ENCODE measurements around the gene S100A16. TPM values are rescaled to one million over a fixed set of nuclear protein-coding genes. Genes with fewer than 3 reads are reported as not detected.
A peak's percentile ranks its signal among the peaks of the same experiment; 100 is the strongest.
"Not testable (repeated sequence)": the region's sequence is repeated elsewhere in the genome, so short reads cannot be mapped to it uniquely, and the experiment has no call there.

Gene S100A16
- total and polyA plus RNA-seq, 8 donors, result 8.9 to 361 (median 120) TPM

- peak; percentile 33 to 49 for DNase-seq
- Histone ChIP-seq H3K27me3 (no peaks in the 10 kb centered on the region), H3K9me3 (no peaks in the 10 kb centered on the region), H3K27ac (no peak overlapping the region), H3K4me3 (no peak overlapping the region), H3K4me1 (peaks cover 1 to 23% (median 9%) of the 10 kb centered on the region in 4 donors), H3K36me3 (no peaks in the 10 kb centered on the region)
- TF ChIP-seq POLR2A (IDR thresholded peaks at IDR 0.05) (no peak), CTCF (IDR thresholded peaks at IDR 0.05) (no peak), POLR2AphosphoS5 (IDR thresholded peaks at IDR 0.05) (no peak), EP300 (IDR thresholded peaks at IDR 0.05) (no peak)
- intact Hi-C loops (cut with DNase I; ENCODE audit: low total_unique reads), result no loop called here
- WGBS, 5 donors, result 21 to 40% (median 33%) methylated on average over 9 of the region's 9 CpGs
These were observed 35.3 kb downstream of the S100A16 start for GRCh38 chr1:153577624-153578051.

DNA sequence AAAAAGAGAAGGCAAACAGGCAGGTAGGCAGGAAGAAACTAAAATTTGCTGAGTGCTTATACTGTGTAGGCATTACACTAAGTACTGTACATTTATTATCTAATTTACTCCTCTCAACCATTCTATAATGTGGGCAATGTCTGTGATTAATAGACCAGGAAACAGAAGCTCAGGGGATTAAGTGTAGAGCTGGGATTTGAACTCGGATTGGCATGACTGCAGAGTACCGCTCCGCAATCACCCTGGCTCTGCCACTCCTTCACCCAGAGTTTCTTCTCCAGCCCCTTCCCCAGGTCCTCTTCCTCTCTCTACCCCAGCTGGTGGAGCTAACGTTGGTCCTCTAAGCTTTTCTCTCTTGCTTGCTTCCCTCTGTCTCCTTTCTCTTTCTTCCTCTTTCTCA lies 35.8 kb downstream of the S100A16 start:
- no peaks in the 10 kb centered on the region for H3K9me3 ChIP-seq
- intact Hi-C loops (cut with DNase I; ENCODE audit: low total_unique reads), result no loop called here
- TF ChIP-seq CTCF (IDR thresholded peaks at IDR 0.05) (no peak), EP300 (IDR thresholded peaks at IDR 0.05) (no peak), POLR2A (IDR thresholded peaks at IDR 0.05) (no peak), POLR2AphosphoS5 (IDR thresholded peaks at IDR 0.05) (no peak)
- 51 to 69% (median 60%) methylated on average over 4 of the region's 4 CpGs for WGBS, 5 donors
- peaks cover 6 to 28% (median 12%) of the 10 kb centered on the region in 4 donors for H3K4me1 ChIP-seq
- no peaks in the 10 kb centered on the region for H3K36me3 ChIP-seq
- no peak for DNase-seq
- H3K4me3 ChIP-seq, result no peak overlapping the region
- no peak overlapping the region for H3K27ac ChIP-seq
- no peaks in the 10 kb centered on the region for H3K27me3 ChIP-seq

GRCh38 chr1:153575497-153575896 lies 37.4 kb downstream of the S100A16 start:
- H3K36me3 ChIP-seq; H3K9me3 ChIP-seq; intact Hi-C loops (cut with DNase I; ENCODE audit: low total_unique reads); DNase-seq; H3K27ac ChIP-seq; H3K4me3 ChIP-seq; H3K27me3 ChIP-seq: not testable (repeated sequence)
- WGBS, 5 donors, result 76 to 94% (median 89%) methylated on average over 10 of the region's 10 CpGs
- H3K4me1 ChIP-seq, result peaks cover 8 to 35% (median 12%) of the 10 kb centered on the region in 4 donors

GRCh38 chr1:153575081-153575491 lies 37.9 kb downstream of the S100A16 start:
- H3K27me3 ChIP-seq; intact Hi-C loops (cut with DNase I; ENCODE audit: low total_unique reads); H3K9me3 ChIP-seq; H3K4me3 ChIP-seq; H3K36me3 ChIP-seq; H3K27ac ChIP-seq; DNase-seq: not testable (repeated sequence)
- H3K4me1 ChIP-seq, result peaks cover 8 to 35% (median 12%) of the 10 kb centered on the region in 4 donors
- 92 to 96% (median 95%) methylated on average over 25 to 35 of the region's 35 CpGs for WGBS, 5 donors

DNA sequence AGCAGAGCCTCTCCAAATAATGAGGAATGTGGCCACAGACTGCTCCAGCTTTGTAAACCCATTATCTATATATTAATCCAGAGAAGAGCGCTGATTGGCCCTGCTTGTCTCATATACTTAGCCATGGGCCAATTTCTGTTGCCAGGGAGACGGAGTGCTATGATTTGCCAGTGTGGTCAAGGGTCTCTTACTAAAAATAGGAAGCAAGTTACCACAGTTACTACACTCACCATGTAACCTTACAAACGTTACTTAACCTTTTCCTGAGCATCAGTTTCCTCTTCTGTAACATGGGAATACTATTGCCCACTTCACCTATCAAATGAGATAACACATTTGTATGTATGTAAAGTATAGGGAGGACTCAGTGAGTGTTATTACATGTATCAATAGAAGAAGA lies 39.6 kb downstream of the S100A16 start:
- Histone ChIP-seq H3K4me3 (no peak overlapping the region), H3K9me3 (no peaks in the 10 kb centered on the region), H3K4me1 (peaks cover 9 to 45% (median 18%) of the 10 kb centered on the region in 4 donors), H3K27me3 (no peaks in the 10 kb centered on the region), H3K27ac (peak overlapping the region in 4 of 5 donors; percentile 54 to 81 (median 74)), H3K36me3 (no peaks in the 10 kb centered on the region)
- TF ChIP-seq EP300 (IDR thresholded peaks at IDR 0.05) (no peak), POLR2A (IDR thresholded peaks at IDR 0.05) (no peak), CTCF (IDR thresholded peaks at IDR 0.05) (no peak), POLR2AphosphoS5 (IDR thresholded peaks at IDR 0.05) (no peak)
- 66 to 79% (median 74%) methylated on average over 3 of the region's 3 CpGs for WGBS, 5 donors
- intact Hi-C loops (cut with DNase I; ENCODE audit: low total_unique reads), result loop anchor here (5.0 kb wide), 2 partner anchors 34 to 61 kb away; no protein-coding TSS in a partner anchor
- DNase-seq, result no peak

All from stomach (tissue), 9 donors.